Right renal pelvis (tissue), 4 donors: ENCODE measurements around the gene RAD51. TPM values are rescaled to one million over a fixed set of nuclear protein-coding genes. Genes with fewer than 3 reads are reported as not detected.
"Not testable (repeated sequence)": the region's sequence is repeated elsewhere in the genome, so short reads cannot be mapped to it uniquely, and the experiment has no call there.

Experiments used
- DNase-seq, 4 donors: peaks; one replicate each; pipeline ENCODE4 v3.0.0-alpha.2; 2013; ENCODE audit warnings: low read depth in 4 of 4, low spot score in 3 of 4, missing footprints in 1 of 4
- polyA plus RNA-seq, 4 donors: library from polyadenylated mRNA; unstranded; fragments of 120-200 nt; gene quantifications; one replicate each; pipeline ENCODE4 v1.2.1, GENCODE V29; 2013; ENCODE audit not compliant: insufficient read length in 4 of 4

Gene RAD51
- 10 to 100 TPM; 10.8 to 14.0 (median 12.7) TPM for polyA plus RNA-seq

- peak; percentile 86 to 89 (median 88) for DNase-seq
Observed at GRCh38 chr15:40694688-40695468, at the start of gene RAD51. Gene RAD51, plus strand, starts transcription at chr15:40695174. Its CDS starts 3,585 bp downstream, at chr15:40698759.

- no peak for DNase-seq
Observed at GRCh38 chr15:40647523-40647922, 47.5 kb upstream of the RAD51 start.

GRCh38 chr15:40650479-40650878, 44.5 kb upstream of the RAD51 start:
- DNase-seq = no peak

- no peak for DNase-seq
Observed at GRCh38 chr15:40660686-40661085, 34.3 kb upstream of the RAD51 start.

GRCh38 chr15:40664909-40665308, 30.1 kb upstream of the RAD51 start:
- no peak for DNase-seq

- DNase-seq = not testable (repeated sequence)
Observed at GRCh38 chr15:40676290-40676689, 18.7 kb upstream of the RAD51 start.

- not testable (repeated sequence) for DNase-seq
Observed at GRCh38 chr15:40676906-40677305, 18.1 kb upstream of the RAD51 start.

- no peak for DNase-seq
Observed at GRCh38 chr15:40680151-40680550, 14.8 kb upstream of the RAD51 start.

GRCh38 chr15:40680959-40681358, 14.0 kb upstream of the RAD51 start:
- DNase-seq = not testable (repeated sequence)

GRCh38 chr15:40684381-40684780, 10.6 kb upstream of the RAD51 start:
- DNase-seq = no peak

GRCh38 chr15:40685376-40685775, 9.6 kb upstream of the RAD51 start:
- DNase-seq = no peak

- DNase-seq = no peak
Observed at GRCh38 chr15:40688932-40689799, 5.8 kb upstream of the RAD51 start.

GRCh38 chr15:40691737-40692136, 3.2 kb upstream of the RAD51 start:
- no peak for DNase-seq

GRCh38 chr15:40693904-40694687, 878 bp upstream of the RAD51 start:
- DNase-seq = peak in 1 of 4 donors; percentile 5

GRCh38 chr15:40695469-40695890, 506 bp downstream of the RAD51 start:
- peak in 1 of 4 donors; percentile 13 for DNase-seq

- no peak for DNase-seq
Observed at GRCh38 chr15:40696228-40696627, 1.3 kb downstream of the RAD51 start.

- no peak for DNase-seq
Observed at GRCh38 chr15:40697916-40698315, 2.9 kb downstream of the RAD51 start.

- DNase-seq = no peak
Observed at GRCh38 chr15:40702077-40702476, 7.1 kb downstream of the RAD51 start.

GRCh38 chr15:40706121-40706520, 11.1 kb downstream of the RAD51 start:
- no peak for DNase-seq

- DNase-seq = no peak
Observed at GRCh38 chr15:40714144-40714543, 19.2 kb downstream of the RAD51 start.

- no peak for DNase-seq
Observed at GRCh38 chr15:40716165-40716564, 21.2 kb downstream of the RAD51 start.
